Keratinocyte (primary cell): ENCODE measurements around the gene ADAMTS2.

Source experiments
- CTCF ChIP-seq, 3 experiments: IDR thresholded peaks in 1 of 3; conservative IDR thresholded peaks in 1 of 3; optimal IDR thresholded peaks in 1 of 3; 2 replicates in 2 of 3; 3 replicates in 1 of 3; pipeline versions ENCODE3 to v1.5.1; 2011; ENCODE audit warnings: low read length in 3 of 3, mild to moderate bottlenecking in 3 of 3, moderate library complexity in 2 of 3, control low read depth in 1 of 3, inconsistent platforms in 1 of 3; ENCODE audit not compliant: insufficient read depth in 2 of 3; ENCODE audit errors: extremely low read depth in 1 of 3
- EZH2 ChIP-seq: IDR thresholded peaks from one replicate; pipeline ENCODE4 v1.6.1; 2012; ENCODE audit warnings: inconsistent platforms, mild to moderate bottlenecking, low read length, moderate library complexity

GRCh38 chr5:179110528-179110927 lies 234.7 kb downstream of the ADAMTS2 start:
- TF ChIP-seq CTCF (optimal IDR thresholded peaks at IDR 0.05 in 1 of 3, IDR thresholded peaks at IDR 0.05 in 1 of 3, conservative IDR thresholded peaks at IDR 0.05 in 1 of 3; ENCODE audit: extremely low read depth in 1 of 3, insufficient read depth in 2 of 3, low read length in 3 of 3) (no peak), EZH2 (no peak)
